GM18519 (cell line): Measurements from ENCODE around the gene MSH6.
A peak's percentile ranks its signal among the peaks of the same experiment; 100 is the strongest.
"Not testable (repeated sequence)": the region's sequence is repeated elsewhere in the genome, so short reads cannot be mapped to it uniquely, and the experiment has no call there.

Experiments used
- ATAC-seq: cut with Tn5 transposase; IDR thresholded peaks from one replicate; pipeline ENCODE4 v1.9.1; 2021; ENCODE audit warnings: mild to moderate bottlenecking, moderate library complexity; ENCODE audit not compliant: unreplicated experiment, low FRiP score

The MSH6 gene

DNA sequence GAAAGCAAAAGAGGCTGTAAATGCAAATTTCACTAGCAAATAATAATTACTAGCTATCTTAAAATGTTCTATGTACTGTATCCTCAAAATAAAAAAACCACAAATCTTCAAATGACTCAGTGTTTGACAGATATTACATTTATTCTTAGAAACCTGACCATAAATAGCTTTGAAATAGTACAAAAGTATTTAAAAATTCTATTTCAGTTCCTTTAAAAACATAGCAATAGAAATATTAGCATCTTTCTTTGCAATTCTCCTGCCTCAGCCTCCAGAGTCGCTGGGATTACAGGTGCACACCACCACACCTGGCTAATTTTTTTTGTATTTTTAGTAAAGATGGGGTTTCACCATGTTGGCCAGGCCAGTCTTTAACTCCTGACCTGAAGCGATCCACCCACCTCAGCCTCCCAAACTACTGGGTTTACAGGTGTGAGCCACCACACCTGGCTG, 50.6 kb downstream of the MSH6 start:
- ATAC-seq: peak; percentile 95

DNA sequence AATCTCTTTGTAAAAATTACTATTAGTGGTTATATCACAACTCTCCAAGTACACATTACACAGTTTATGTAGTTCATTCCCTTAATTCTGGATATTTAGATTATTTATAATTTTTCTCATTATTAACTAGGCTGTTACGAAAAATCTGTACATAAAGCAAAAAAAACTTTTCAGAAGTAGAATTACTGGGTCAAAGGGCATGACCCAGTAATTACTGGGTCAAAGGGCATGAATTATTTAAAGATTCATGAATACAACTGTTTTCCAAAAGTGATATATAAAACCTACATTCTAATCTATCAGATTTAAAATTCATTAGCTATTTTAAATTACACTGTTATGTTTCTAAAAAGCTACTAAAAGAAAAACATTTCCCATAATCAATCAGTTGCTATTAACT, 55.3 kb downstream of the MSH6 start:
- ATAC-seq: no peak

DNA sequence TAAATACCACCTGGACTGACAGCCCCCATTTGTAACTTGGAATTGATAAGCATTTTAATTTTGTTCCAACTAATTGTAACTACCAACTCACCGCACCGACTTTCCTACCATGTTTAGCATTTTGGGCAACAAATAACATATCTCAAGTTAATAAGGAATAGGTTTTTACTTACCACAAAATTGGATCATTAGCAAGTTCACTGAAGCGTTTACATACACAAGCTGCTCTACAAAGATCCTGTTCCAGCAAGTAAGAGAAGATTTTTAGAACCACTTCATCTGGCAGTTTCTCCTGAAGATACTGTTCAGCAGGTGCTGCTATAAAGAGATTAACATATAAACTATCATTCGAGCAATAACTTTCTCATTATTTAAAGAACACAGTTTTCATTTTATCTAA, 55.7 kb downstream of the MSH6 start:
- no peak for ATAC-seq

DNA sequence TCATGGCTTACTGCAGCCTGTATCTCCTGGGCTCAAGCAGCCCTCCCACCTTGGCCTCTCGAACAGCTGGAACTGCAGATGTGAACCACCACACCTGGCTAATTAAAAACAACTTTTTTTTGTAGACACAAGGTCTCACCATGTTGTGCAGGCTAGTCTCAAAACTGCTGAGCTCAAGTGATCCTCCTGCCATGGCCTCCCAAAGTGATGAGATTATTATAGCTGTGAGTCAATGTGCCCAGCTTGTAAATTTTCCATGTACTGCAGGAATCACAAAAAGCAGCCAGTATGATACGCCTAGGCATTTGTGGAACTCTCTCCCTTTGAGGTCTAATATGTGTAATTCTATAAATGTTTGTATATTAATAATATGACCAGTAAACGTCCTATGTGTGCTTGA, 59.9 kb downstream of the MSH6 start:
- no peak for ATAC-seq

DNA sequence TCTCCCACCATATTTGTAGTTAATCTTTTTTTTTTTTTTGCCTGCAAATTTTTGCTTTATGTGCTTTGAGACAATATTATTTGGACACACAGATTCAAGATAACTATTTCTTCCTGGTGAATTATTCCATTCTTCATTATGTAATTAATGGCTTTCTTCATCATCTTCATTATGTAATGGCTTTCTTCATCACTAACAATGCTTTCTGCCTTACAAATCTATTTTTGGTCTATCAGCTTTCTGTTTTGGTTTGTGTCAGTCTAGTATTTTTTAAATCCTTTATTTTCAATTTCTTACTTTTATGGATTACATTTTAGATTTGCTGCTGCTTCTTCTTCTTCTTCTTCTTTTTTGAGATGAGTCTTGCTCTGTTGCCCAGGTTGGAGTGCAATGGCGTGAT, 60.5 kb downstream of the MSH6 start:
- ATAC-seq: no peak

DNA sequence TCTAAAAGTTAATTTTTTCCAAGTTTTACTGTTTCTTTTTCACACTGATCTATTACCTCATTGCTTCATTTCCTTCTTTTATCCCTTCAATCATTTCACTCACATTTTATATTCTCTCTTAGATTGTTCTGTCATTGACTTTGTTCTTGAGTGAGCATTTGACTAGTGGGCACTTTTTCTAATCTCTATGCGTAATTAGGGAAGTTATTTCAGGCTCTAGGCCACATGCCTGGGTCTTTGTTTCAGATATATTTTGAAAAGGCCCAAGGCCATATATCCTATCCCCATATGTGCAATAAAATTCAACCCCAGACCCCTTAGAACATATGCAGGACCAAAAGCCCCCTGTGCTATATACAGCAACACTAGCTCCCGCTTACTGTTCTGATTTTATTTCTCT, 61.2 kb downstream of the MSH6 start:
- no peak for ATAC-seq

DNA sequence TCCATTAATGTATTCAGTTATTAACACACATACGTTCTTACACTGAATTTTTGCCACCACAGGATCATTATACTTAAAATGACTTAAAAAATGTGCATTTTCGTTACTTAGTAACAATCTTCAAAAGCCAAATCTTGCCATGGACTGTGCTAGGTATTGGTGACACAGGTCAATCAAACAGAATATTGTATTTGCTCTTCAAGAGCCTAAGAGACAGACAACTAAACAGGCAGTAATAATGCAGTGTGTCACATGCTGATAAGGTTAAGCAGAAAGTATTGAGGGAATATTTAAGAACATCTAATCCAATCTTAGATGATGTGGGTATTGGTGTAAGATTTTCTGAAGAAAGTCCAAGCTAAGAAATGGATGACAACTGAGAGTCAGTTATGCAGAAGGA, 66.4 kb downstream of the MSH6 start:
- no peak for ATAC-seq

DNA sequence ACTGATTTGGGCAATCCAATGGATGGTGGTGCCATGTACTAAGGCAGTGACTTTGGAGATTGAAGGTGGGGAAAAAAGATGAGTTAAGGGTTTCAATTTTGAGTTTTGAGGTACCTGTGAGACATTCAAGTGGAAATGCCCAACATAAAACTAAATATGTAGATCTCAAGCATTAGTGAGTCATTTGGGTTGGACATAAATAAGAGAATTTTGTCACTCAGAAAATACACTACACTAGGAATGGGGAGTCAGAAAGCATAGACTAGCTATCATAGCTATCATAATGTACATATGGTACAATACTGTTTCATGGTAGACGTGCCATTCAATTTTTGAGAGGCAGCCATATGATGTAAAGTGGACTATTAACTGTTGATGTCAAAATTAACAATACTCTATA, 67.3 kb downstream of the MSH6 start:
- ATAC-seq: no peak

DNA sequence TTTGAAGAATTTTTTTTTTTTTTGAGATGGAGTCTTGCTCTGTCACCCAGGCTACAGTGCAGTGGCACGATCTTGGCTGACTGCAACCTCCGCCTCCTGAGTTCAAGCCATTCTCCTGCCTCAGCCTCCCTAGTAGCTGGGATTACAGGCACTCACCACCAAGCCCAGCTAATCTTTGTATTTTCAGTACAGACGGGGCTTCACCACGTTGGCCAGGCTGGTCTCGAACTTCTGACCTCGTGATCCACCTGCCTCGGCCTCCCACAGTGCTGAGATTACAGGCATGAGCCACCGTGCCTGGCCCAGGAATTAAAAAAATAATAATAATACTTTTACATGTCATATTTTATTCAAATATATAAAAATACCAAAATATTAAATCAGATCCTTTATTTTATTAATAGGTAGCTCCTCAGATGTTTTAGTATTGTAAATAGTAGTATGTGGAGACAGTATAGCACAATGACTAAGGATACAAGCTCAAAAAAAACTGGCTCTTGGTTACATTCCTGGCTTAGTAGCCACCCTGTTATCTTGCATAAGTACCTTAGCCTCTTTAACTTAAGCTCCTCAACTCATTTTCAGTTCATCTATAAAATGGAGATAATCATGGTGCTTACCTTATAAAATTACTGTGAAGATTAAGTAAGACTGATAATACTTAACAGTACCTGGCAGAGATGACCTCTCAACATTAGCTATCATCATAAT, 70.3 kb downstream of the MSH6 start:
- not testable (repeated sequence) for ATAC-seq
